ENCODE data around the gene PDZD7.

Gene PDZD7

DNA sequence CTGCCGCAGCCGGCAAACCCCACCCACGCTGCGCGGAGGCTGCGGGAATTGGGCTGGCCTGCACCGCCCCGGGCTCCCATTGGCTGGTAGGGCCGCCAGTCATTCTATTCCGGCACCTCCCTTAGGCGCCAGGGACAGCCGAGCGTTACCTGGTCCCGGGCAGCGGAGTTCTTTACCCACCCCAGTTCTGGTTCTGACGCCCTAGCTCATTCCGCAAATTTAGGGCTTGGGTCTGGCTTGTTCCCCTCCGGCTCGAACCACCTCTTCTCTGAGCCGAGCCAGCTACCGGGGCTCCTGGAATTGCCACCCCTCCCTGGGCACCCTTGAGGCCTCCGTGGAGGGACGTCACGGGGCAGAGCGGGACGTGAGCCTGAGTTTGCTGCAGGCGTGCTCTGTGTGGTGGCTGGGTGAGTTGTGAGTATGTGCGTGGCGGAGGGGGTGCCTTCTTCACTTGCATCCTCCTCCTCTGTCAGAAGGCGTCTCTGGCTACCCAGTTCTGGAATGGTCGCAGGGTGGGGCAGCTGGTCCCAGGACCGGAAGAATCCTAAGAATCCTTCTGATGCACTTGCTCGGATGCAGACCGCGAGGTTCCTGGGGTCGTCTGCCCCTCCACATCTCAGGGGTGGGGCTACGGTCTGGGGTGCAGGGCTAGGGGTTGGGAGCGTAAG, at the start of gene PDZD7, which contains the start of gene SFXN3:
PDZD7 (minus strand) TSS at position 2 of the 668 bp plus-strand sequence. CDS start 910 bp downstream, outside the sequence.
SFXN3 (plus strand) TSS at position 107 of the 668 bp plus-strand sequence. CDS start 3,461 bp downstream, outside the sequence.
- in situ Hi-C loops (cut with HindIII; ENCODE audit: low pct_ligation_motif_present, low pct_unique_long_range_greater_than_20kb, low sequenced_read_pairs) = no loop called here
- DNase-seq = peak; percentile 94

DNA sequence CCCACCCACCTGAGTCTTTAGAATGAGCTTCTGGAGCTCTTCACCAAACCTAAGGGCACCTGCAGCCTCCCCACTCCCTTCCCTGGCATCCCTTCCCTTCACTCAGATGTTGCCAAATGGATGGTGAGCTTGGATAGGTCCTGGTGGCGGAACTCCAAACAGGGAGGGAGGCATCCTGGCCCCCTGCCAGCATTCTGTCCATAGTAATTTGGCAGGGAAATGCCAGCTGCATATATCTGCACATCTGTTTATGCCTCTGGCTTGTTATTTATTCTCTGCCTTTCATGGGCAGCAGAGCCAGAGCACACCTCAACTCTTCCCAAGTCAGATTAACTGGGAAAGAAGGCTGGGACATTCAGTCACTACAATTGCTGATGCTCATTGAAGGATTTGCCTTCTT, 48.9 kb upstream of the PDZD7 start:
- no peak for DNase-seq
- in situ Hi-C loops (cut with HindIII; ENCODE audit: low pct_ligation_motif_present, low pct_unique_long_range_greater_than_20kb, low sequenced_read_pairs) = no loop called here

DNA sequence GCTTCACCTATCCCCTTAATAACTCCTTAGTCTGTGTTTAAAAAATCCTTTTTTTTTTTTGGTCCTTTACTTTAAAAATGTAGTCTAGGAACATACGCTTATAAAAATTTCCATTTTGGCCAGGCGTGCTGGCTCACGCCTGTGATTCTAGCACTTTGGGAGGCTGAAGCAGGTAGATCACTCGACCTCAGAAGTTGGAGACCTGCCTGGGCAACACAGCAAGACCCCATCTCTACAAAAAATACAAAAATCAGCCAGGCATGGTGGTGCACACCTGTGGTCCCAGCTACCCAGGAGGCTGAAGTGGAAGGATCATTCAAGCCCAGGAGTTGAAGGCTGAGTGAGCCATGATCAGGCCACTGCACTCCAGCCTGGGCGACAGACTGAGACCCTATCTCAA, 45.7 kb upstream of the PDZD7 start:
- DNase-seq = no peak
- in situ Hi-C loops (cut with HindIII; ENCODE audit: low pct_ligation_motif_present, low pct_unique_long_range_greater_than_20kb, low sequenced_read_pairs) = no loop called here

DNA sequence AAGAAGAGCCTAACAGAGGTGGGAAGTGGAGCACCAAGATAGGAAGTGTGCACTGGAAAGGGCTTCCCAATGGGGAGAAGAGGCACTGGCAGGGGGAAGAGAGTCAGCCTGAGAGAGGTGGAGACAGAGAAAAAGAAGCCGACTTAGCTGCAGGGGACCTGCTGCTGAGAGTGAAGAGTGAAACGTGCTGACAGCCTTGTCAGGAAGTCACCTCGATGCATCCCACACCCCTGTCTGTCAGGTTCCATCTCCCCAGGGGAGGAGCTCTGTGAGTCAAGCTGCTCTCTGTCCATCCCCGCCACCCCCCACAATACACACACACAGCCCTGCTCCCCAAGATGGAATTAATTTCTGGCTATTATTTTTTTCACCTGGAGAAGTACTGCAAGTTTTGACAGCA, 44.8 kb upstream of the PDZD7 start:
- in situ Hi-C loops (cut with HindIII; ENCODE audit: low pct_ligation_motif_present, low pct_unique_long_range_greater_than_20kb, low sequenced_read_pairs) = no loop called here
- DNase-seq = no peak

DNA sequence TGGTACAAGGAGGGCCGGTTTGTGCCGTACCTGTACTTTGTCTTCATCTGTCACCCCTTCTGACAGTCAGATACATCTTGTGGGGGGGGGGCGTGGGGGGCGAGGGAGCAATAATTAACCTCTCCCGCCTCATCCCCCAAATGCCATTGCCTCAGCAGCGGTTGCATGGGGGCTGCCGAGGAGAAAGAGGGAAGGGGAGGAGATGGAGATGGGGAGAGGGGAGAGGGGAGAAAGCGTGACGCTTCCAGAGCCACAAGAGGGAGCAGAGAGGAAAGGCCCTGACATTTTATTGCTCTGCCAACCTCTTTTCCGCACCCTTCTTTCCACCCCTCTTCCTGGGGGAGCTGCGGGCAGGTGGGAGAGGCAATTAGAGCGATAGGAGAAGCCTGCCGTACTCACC, 42.7 kb upstream of the PDZD7 start:
- in situ Hi-C loops (cut with HindIII; ENCODE audit: low pct_ligation_motif_present, low pct_unique_long_range_greater_than_20kb, low sequenced_read_pairs) = no loop called here

DNA sequence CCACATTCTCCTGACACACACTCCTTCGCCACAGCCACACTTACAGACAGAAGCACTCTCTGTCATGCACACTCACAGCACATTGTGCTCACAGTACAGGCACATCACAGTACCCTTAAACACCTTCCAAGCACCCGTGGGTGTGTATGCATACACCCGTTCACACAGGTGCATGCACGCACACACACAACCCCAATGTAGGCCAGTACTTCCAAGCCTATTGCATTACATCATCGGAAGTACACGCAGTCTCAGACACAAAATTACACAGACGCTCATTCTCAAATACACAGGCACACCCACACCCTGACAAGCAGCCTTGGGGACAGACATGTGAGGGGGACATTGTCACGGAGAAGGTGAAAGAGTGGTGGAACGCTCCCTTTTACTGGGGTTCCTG, 42.0 kb upstream of the PDZD7 start:
- in situ Hi-C loops (cut with HindIII; ENCODE audit: low pct_ligation_motif_present, low pct_unique_long_range_greater_than_20kb, low sequenced_read_pairs) = no loop called here

More for the DNA sequence above, 42.7 kb upstream of the PDZD7 start:
- DNase-seq = no peak

DNA sequence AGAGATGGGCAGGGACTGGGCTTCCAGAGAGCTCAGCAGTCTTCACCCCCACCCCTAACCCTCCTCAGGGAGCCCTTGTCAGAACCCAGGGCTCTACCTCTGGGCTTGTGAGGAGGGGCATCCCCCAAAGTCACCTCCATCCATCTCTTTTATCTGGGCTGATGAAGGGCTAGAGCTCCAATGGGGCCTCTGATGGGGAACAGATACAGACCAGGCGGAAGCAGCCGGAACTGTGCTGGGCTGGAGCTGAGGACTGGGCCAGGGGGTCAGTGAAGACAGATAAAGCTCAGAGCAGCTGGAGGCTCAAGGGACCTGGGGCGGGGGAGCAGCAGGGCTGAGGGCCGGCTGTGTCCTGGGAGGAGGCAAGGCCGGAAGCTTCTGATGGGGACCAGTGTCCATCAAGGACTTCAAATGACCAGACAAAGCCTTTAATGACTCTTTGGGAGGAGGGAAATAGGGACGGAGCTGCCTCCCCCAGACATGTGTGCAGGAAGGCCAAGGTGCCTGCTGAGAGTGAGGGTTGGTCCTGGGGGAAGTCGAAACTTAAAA, 41.0 kb upstream of the PDZD7 start:
- in situ Hi-C loops (cut with HindIII; ENCODE audit: low pct_ligation_motif_present, low pct_unique_long_range_greater_than_20kb, low sequenced_read_pairs) = no loop called here
- DNase-seq = no peak

More for the DNA sequence above, 42.0 kb upstream of the PDZD7 start:
- no peak for DNase-seq

DNA sequence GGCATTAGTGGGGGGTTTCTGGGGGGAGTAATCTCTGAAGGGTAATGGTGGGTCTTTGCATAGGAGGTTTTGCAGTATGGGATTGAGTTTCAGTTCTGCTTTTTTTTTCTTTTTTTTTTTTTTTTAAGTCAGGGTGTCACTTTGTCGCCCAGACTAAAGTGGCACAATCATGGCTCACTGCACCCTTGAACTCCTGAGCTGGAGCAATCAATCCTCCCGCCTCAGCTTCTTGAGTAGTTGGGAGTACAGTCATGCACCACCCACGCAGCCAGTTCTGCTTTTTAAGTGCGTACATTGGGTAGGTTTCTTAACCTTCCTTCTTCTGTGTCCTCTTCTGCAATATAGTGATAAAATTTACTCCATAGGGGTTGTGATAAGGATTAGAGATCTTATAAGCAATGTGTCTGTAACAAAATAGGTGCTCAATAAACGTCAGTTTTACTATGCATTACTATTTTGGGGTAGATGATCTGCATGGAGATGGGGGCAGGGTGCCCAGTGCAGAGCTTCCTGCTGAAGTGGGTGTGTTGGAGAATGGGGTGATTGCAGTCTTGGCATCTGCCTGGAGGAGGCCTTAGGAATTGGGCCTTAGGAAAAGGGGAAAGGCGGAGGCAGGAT, 40.4 kb upstream of the PDZD7 start:
- no peak for DNase-seq
- in situ Hi-C loops (cut with HindIII; ENCODE audit: low pct_ligation_motif_present, low pct_unique_long_range_greater_than_20kb, low sequenced_read_pairs) = no loop called here

DNA sequence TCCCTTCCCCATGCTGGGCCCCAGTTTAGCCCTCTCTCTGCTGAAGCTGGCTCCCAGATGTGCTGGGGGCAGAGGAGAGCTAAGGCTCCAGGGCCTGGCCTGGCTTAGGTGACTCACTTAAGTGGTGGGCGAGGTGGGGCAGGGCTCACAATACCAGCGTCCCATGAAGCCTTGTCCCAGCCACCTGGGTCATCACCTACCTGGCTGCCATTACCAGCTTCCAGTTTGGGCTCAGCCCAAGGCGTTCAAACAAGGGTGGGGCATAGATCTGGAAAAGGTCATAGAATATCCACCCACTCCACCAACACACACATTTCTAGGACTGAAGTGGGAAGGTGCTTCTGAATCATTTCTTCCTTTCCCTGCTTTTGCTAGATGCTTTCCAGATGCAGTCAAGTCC, 39.2 kb upstream of the PDZD7 start:
- in situ Hi-C loops (cut with HindIII; ENCODE audit: low pct_ligation_motif_present, low pct_unique_long_range_greater_than_20kb, low sequenced_read_pairs) = no loop called here
- no peak for DNase-seq

DNA sequence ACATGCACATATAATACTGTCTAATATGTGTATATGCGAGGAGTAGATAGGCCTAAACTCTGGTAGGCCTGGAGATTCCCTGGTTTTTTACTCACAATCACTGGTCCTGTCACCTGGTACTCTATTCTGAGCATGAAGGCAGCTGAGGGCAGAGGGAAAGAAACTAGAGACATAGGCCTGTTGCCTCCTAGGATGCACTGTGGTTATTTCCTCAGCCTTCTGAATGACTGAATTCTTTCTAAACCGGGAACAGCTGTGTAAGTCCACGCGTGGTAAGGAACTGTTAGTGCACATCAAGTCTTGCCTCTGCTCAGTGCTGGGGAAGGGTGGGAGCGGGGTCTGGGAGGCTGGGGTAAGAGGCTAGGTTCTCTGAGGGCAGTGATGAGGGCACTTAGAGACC, 38.5 kb upstream of the PDZD7 start:
- DNase-seq = no peak
- in situ Hi-C loops (cut with HindIII; ENCODE audit: low pct_ligation_motif_present, low pct_unique_long_range_greater_than_20kb, low sequenced_read_pairs) = no loop called here

DNA sequence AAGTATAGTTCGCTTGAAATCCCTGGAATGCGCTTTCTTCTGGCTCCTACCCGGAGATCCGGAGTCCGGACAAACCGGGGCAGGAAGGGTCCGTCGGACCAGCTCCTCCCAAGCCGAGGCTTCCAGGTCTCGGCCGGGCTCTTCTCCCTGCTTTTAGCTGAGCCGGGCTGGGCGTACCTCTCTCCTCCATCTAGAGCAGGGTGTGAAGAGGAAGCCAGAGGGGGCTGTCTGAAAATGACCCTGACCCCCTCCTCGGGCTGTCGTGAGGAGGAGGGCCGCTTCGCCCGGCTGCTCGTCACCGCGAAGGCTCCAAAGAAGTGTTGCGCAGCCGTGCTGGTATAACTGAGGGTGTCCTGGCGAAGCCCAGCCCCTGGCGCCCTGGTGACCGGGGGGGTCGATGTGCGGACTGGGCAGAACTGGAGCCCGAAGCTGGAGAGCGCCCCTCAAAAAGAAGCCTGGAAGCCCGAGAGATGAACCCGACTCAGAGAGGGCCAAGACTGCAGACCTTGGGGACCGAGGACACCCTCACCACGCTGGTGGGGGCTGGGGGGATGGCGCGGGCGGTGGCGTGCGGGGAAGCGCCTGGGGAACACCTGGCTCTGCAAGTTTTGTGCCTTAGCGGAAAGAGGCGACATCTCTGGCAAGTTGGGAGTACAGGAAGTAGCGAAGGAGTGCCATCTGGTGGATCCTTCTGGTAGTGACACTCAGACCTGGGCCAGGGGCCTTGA, 36.6 kb upstream of the PDZD7 start:
- DNase-seq = peak; percentile 90

DNA sequence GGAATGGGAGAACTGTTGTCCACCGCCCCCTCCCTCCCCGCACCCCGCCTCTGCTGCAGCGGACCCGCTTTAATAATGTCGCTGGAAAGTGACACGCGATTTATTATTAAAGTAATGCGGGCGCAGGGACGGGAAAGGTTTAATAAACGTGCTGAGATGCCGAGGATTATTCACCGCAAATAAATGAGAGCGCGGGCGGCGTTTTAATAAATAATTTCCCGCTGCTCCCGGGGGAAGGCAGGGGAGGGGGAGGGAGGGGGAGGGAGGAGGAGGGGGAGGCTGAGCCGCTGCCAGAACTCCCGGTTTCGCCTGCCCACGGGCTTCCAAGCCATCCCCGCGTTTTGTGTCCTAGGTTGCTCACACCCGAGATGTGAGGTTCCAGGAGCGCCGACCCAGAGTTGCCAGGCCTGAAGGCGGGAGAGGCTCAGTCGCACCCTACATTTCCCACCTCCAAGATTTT, 36.0 kb upstream of the PDZD7 start:
- in situ Hi-C loops (cut with HindIII; ENCODE audit: low pct_ligation_motif_present, low pct_unique_long_range_greater_than_20kb, low sequenced_read_pairs) = no loop called here
- no peak for DNase-seq

More for the DNA sequence above, 36.6 kb upstream of the PDZD7 start:
- in situ Hi-C loops (cut with HindIII; ENCODE audit: low pct_ligation_motif_present, low pct_unique_long_range_greater_than_20kb, low sequenced_read_pairs) = no loop called here

DNA sequence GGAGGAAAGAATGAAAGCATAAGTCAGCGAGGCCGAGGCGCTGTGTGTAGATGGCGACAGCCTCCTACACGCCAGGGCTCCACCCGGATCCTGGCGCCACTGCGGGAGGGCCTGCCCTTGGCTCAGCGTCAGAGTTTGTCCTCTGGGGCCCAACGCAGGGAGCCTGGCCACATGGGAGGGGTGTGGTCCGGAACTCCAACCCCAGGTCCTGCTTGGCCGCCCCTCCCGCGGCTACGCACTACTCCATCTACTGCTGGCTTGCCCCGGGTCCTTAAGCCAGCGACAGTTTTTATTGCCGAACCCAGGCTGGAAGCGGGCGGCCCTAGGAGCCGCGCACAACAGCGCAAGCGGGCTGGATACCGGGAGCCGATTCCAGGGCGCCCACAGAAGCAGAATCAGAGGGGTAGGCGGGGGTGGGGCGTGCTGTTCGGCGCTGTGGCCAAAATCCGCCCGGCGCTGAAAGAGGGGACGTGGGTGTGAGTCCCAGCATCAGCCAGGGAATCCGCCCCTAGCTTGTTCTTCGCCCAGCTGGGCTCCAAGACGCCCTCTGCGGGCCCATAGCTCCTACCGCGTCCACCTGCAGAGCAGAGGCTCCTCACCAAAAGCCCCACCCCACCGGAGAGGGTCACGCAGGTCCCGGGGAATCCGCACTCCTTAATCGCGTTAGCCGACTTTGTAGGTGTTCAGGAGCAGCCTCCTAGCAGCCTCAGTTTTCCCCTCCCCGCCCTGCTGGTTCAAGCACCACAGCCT, 35.4 kb upstream of the PDZD7 start:
- peak; percentile 88 for DNase-seq
- in situ Hi-C loops (cut with HindIII; ENCODE audit: low pct_ligation_motif_present, low pct_unique_long_range_greater_than_20kb, low sequenced_read_pairs) = no loop called here

DNA sequence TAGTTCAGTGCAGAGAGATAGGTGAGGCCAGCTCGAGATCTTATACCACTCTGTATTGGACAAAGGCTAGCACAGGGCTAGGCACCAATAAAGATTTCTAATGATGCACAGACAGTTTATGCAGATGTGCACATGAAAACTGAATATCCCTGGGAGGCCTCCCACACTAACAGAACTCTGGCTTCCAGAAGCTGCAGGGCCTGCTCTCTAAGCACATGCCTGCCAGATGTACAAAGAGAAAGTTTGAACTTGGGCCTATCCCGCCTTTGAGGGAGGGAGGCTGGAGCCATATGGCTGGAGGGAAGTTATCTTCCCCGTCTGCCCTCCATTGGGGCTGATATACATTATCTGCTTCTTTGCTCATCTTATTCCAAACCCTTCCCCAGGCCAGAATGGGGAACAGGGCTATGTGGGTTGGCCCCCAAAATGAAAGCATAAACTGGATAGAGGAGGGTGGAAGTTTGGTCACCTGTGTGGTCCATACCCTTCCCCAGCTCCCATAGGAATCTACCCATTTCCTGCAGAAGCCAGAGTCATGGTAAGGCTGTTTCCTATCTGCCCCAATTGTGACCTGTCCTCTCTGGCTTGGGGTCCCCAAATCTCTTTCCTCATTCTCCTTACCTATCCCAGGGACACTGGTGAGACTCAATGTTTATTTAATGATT, 34.7 kb upstream of the PDZD7 start:
- no peak for DNase-seq
- in situ Hi-C loops (cut with HindIII; ENCODE audit: low pct_ligation_motif_present, low pct_unique_long_range_greater_than_20kb, low sequenced_read_pairs) = no loop called here

DNA sequence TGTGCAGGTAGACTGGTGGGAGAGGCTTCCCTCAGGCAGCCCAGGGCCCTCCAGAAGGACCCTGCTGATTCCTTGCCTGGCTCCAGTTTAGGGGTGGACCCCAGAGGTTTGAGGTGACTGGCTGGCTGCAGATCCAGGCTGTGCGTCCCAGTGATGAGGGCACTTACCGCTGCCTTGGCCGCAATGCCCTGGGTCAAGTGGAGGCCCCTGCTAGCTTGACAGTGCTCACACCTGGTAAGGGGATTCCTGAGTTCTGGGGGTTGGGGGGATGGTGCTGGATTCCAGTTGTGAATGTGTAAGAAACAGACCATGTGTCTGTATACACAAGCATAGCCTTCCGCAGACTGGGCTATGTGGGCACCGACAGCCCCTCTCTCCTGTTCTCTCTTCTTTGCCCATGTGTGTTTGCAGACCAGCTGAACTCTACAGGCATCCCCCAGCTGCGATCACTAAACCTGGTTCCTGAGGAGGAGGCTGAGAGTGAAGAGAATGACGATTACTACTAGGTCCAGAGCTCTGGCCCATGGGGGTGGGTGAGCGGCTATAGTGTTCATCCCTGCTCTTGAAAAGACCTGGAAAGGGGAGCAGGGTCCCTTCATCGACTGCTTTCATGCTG, 33.6 kb upstream of the PDZD7 start:
- in situ Hi-C loops (cut with HindIII; ENCODE audit: low pct_ligation_motif_present, low pct_unique_long_range_greater_than_20kb, low sequenced_read_pairs) = no loop called here
- DNase-seq = no peak

DNA sequence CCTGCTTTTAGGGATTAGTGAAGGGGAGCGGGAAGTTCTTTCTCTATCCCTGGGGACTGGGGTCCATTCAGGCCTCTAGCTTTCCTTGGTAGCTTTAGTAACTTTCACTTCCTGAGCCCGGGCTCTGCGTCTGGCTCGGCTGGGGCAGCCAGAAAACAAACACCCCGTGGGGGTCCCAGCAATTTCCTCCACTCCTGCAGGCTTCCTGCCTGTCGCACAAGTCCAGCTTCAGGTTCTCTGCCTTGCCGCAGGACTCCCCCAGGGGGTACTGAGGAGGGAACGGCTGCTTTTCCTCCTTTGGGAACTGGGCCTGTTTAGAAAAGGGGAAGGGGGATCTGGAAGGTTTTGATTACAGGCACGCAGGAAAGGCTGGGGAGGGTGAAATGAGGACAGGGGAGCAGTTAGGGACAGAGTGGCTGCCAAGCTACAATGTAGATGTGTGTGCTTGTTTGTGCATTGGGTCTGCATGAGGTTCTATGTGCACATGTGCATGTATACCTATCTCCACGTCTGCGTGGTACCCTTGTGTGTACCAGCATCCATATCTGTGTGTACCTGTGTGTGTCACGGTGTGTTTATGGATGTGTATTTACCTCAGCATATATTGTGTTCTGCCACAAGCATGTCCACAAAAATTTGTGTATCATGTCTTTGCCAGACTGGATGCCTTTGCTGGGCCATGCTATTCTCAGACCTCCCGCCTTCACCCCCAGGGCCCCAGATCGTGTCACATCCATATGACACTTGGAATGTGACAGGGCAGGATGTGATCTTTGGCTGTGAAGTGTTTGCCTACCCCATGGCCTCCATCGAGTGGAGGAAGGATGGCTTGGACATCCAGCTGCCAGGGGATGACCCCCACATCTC, 32.9 kb upstream of the PDZD7 start:
- DNase-seq = no peak
- in situ Hi-C loops (cut with HindIII; ENCODE audit: low pct_ligation_motif_present, low pct_unique_long_range_greater_than_20kb, low sequenced_read_pairs) = no loop called here

DNA sequence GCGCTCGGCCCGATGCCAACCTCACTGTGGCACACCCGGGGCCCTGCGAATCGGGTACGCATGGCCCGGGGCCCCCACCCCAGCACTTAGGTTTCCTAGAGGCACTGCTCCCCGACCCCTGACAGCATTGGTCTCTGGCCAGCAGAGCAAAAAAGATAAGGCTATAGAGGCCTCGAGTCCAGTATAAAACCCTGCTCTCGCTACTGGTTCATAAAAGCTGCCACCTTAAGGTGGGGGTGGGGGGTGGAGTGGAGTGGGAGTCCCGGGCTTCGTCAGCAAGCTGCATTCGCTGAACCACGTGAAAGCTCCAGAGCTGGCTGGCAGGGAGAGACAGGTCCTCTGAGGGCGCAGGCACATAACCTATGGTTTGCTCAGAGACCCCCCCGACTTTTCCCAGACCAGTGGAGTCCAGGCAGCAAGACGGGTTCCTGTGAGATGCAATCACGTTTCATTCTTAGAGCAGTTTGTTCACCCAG, 32.2 kb upstream of the PDZD7 start:
- in situ Hi-C loops (cut with HindIII; ENCODE audit: low pct_ligation_motif_present, low pct_unique_long_range_greater_than_20kb, low sequenced_read_pairs) = no loop called here
- DNase-seq = no peak

All from ACHN (cell line).